ENCODE results near the gene FAM199X. TPM values are rescaled to one million over a fixed set of nuclear protein-coding genes. Genes with fewer than 3 reads are reported as not detected.
A peak's percentile ranks its signal among the peaks of the same experiment; 100 is the strongest.

Gene FAM199X
- total RNA-seq, result 10 to 100 TPM in 1 of 2 donors, 1 to 10 TPM in 1; 9.0 to 10.3 TPM

GRCh38 chrX:104165894-104166734 is at the start of gene FAM199X:
Gene FAM199X, plus strand, starts transcription at chrX:104166453. Its CDS starts 333 bp downstream, at chrX:104166786.
- Mint-ChIP-seq H3K4me1 (ENCODE audit: low read depth in 2 of 2) (peaks cover 28 to 38% of the 10 kb centered on the region in 2 donors), H3K36me3 (peaks cover 4% of the 10 kb centered on the region), H3K27ac (peak within 1 kb of the TSS; percentile 69 to 84), H3K9me3 (no peaks in the 10 kb centered on the region), H3K27me3 (peaks cover 0 to 7% of the 10 kb centered on the region in 2 donors), H3K4me3 (peak within 1 kb of the TSS; percentile 92)
- ATAC-seq, result peak; percentile 98
- DNase-seq (ENCODE audit: low spot score), result peak; percentile 93

GRCh38 chrX:104117759-104118158 is 48.5 kb upstream of the FAM199X start:
- H3K4me1 Mint-ChIP-seq (ENCODE audit: low read depth in 2 of 2), result peaks cover 23 to 32% of the 10 kb centered on the region in 2 donors
- peaks cover 0 to 5% of the 10 kb centered on the region in 2 donors for H3K27me3 Mint-ChIP-seq
- peak overlapping the region; percentile 72 to 84 for H3K27ac Mint-ChIP-seq
- ATAC-seq (peak; percentile 60 to 66), DNase-seq (ENCODE audit: low spot score) (no peak)
- H3K36me3 Mint-ChIP-seq, result no peaks in the 10 kb centered on the region
- H3K4me3 Mint-ChIP-seq, result peak overlapping the region; percentile 71
- H3K9me3 Mint-ChIP-seq, result no peaks in the 10 kb centered on the region

GRCh38 chrX:104118765-104119164 is 47.5 kb upstream of the FAM199X start:
- Mint-ChIP-seq H3K9me3 (no peaks in the 10 kb centered on the region), H3K4me3 (no peak overlapping the region), H3K36me3 (no peaks in the 10 kb centered on the region), H3K4me1 (ENCODE audit: low read depth in 2 of 2) (peaks cover 25 to 36% of the 10 kb centered on the region in 2 donors), H3K27ac (peak overlapping the region; percentile 19 to 72), H3K27me3 (peaks cover 0 to 5% of the 10 kb centered on the region in 2 donors)
- no peak for ATAC-seq
- no peak for DNase-seq (ENCODE audit: low spot score)

DNA sequence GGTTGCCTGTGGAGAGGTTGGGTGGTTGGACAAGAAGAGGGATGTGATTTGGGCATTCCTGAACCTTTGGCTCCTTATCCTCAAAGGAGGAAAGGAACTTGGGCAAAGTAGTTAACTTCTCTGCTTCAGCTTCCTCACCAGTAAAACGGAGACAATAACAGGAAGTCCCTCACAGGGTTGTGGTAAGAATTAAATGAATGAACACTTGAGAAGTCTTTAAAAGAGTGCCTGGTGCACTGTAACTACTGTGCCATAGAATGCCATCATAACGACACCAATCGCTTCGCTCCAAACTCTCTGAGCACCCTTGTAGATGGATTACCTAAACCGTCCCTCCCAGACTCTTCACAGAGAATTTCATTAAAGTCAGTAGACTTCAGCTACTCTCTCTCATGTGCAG is 43.4 kb upstream of the FAM199X start:
- peak overlapping the region; percentile 40 to 65 for H3K27ac Mint-ChIP-seq
- H3K4me3 Mint-ChIP-seq, result peak overlapping the region; percentile 34
- peak; percentile 72 to 86 for ATAC-seq
- DNase-seq (ENCODE audit: low spot score), result no peak
- peaks cover 21 to 23% of the 10 kb centered on the region in 2 donors for H3K4me1 Mint-ChIP-seq (ENCODE audit: low read depth in 2 of 2)
- H3K9me3 Mint-ChIP-seq, result no peaks in the 10 kb centered on the region
- peaks cover 0 to 2% of the 10 kb centered on the region in 2 donors for H3K27me3 Mint-ChIP-seq
- no peaks in the 10 kb centered on the region for H3K36me3 Mint-ChIP-seq

GRCh38 chrX:104126856-104127255 is 39.4 kb upstream of the FAM199X start:
- ATAC-seq (no peak), DNase-seq (ENCODE audit: low spot score) (no peak)
- H3K4me1 Mint-ChIP-seq (ENCODE audit: low read depth in 2 of 2), result peaks cover 11 to 12% of the 10 kb centered on the region in 2 donors
- H3K36me3 Mint-ChIP-seq, result peaks cover 6% of the 10 kb centered on the region
- H3K4me3 Mint-ChIP-seq, result no peak overlapping the region
- no peak overlapping the region for H3K27ac Mint-ChIP-seq
- H3K9me3 Mint-ChIP-seq, result no peaks in the 10 kb centered on the region
- H3K27me3 Mint-ChIP-seq, result peaks cover 0 to 6% of the 10 kb centered on the region in 2 donors

DNA sequence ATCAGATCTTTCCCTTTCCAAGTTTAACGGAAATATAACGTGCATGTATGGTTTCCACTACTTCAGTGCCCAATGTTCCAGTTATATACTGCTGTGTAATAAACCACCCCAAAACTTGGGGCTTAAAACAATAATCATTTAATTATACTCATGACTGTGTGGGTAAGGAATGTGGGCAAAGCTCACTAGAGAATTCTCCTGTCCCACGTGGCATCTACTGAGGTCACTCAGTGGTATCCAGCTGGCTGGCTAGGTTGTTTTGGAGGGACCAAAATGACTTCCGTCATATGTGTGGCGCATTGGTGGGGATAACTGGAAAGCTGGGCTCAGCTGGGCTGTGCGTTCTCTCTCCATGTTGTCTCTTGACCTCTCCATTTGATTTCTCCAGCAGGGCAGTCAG is 35.4 kb upstream of the FAM199X start:
- DNase-seq (ENCODE audit: low spot score) (no peak), ATAC-seq (no peak)
- no peaks in the 10 kb centered on the region for H3K9me3 Mint-ChIP-seq
- peaks cover 6% of the 10 kb centered on the region for H3K36me3 Mint-ChIP-seq
- peaks cover 20 to 27% of the 10 kb centered on the region in 2 donors for H3K4me1 Mint-ChIP-seq (ENCODE audit: low read depth in 2 of 2)
- H3K27ac Mint-ChIP-seq, result no peak overlapping the region
- H3K27me3 Mint-ChIP-seq, result peaks cover 0 to 13% of the 10 kb centered on the region in 2 donors
- no peak overlapping the region for H3K4me3 Mint-ChIP-seq

DNA sequence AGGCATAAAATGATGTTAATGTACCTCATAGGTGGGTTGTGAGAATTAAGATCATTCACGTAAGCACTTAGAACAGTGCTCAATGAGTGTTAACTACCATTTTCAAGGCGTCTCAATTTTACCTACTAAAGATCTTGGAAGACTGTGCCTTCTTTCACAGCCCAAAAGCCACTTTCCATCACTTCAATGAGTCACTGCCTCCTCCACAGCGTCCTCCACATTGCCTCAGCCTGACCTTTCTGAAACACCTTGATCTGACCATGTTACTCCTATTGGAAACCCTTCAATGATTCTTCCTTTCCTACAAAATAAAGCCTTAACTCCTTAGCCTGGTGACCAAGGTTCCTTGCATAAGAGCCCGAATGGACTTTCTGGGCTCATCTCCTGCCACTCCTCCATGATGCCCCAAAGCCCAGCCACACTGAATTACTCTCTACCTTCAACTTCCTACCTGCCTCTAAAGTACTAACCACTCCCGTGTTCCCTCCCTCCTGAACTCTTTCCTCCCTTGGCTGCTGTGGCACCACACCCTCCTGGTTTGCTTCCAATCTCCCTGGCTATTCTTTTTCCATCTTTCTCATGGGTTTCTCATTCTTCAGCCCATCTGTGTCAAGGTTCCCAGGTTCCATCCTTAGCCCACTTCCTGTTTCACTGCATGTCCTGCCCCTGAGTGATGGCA is 31.5 kb upstream of the FAM199X start:
- no peak for ATAC-seq

GRCh38 chrX:104135677-104136076 is 30.6 kb upstream of the FAM199X start:
- Mint-ChIP-seq H3K27me3 (peaks cover 0 to 10% of the 10 kb centered on the region in 2 donors), H3K36me3 (peaks cover 2% of the 10 kb centered on the region), H3K4me3 (peak overlapping the region; percentile 71), H3K9me3 (no peaks in the 10 kb centered on the region), H3K27ac (peak overlapping the region in 1 of 2 donors; percentile 22), H3K4me1 (ENCODE audit: low read depth in 2 of 2) (peaks cover 26 to 31% of the 10 kb centered on the region in 2 donors)
- DNase-seq (ENCODE audit: low spot score) (no peak), ATAC-seq (no peak)

More for the DNA sequence above, 31.5 kb upstream of the FAM199X start:
- Mint-ChIP-seq H3K4me1 (ENCODE audit: low read depth in 2 of 2) (peaks cover 26 to 31% of the 10 kb centered on the region in 2 donors), H3K9me3 (no peaks in the 10 kb centered on the region), H3K27me3 (peaks cover 0 to 13% of the 10 kb centered on the region in 2 donors), H3K36me3 (peaks cover 6% of the 10 kb centered on the region), H3K27ac (peak overlapping the region; percentile 22 to 60), H3K4me3 (peak overlapping the region; percentile 71)
- no peak for DNase-seq (ENCODE audit: low spot score)

DNA sequence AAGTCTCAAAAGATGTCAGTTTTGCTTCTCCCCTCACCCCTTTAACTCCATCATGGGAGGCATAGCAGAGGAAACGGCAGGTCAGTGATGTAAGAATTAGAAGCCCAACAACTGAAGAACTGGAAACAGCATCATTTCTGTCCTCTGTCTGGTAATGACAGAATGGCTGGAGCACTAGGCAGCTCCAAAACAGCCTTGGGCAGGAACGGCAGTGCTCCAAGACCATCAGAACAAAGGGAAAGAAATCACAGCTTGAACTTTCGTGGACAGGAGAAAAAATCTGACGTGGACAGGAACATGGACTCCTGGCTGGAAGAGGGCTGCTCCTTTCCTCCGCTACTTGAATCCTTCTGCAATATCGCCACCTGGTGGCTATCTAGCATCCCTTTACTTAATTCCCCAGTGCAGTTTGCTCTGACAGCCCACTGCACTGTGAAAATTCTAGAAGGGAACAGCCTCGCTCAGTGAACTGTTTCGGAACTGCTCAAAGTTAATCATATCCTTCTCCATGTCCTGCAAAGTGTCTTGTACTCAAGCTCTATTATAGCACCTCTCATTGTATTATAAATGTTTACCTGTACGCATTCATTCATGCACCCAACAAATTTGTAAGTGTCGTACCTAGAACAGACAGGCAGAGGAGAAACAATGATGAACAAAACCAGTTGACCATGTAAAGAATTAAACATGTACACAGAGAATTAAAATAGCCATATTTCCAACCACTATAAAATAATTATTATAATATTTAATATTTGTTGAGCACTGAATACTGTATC is 29.8 kb upstream of the FAM199X start:
- peaks cover 0 to 9% of the 10 kb centered on the region in 2 donors for H3K27me3 Mint-ChIP-seq
- H3K4me3 Mint-ChIP-seq, result no peak overlapping the region
- no peaks in the 10 kb centered on the region for H3K9me3 Mint-ChIP-seq
- DNase-seq (ENCODE audit: low spot score), result peak; percentile 74
- no peaks in the 10 kb centered on the region for H3K36me3 Mint-ChIP-seq
- no peak overlapping the region for H3K27ac Mint-ChIP-seq
- peak in 1 of 2 donors; percentile 77 for ATAC-seq
- H3K4me1 Mint-ChIP-seq (ENCODE audit: low read depth in 2 of 2), result peaks cover 26 to 31% of the 10 kb centered on the region in 2 donors

DNA sequence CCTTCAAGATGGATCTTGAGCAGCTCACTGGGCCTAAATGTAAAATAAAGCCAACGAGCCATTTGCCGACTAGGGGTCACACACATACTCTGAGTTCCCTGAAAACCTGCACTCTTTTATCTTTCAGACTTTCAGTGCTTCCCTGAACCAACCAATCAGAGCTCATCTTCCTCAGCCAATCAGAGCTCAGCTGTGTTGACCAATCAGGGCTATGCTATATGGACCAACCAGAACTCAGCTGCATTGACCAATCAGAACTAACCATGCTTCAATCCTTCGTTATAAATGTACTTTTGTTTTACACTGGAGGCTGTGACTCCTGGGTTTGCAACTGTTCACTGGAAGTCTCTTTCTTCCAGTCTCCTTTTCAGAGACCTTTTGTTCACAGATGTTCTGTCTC is 28.8 kb upstream of the FAM199X start:
- Mint-ChIP-seq H3K9me3 (no peaks in the 10 kb centered on the region), H3K4me1 (ENCODE audit: low read depth in 2 of 2) (peaks cover 30 to 32% of the 10 kb centered on the region in 2 donors), H3K36me3 (no peaks in the 10 kb centered on the region), H3K4me3 (no peak overlapping the region), H3K27ac (no peak overlapping the region), H3K27me3 (peaks cover 0 to 7% of the 10 kb centered on the region in 2 donors)
- DNase-seq (ENCODE audit: low spot score), result no peak
- ATAC-seq, result peak in 1 of 2 donors; percentile 46

- no peaks in the 10 kb centered on the region for H3K36me3 Mint-ChIP-seq
Measured at GRCh38 chrX:104141087-104141760, 25.0 kb upstream of the FAM199X start.

DNA sequence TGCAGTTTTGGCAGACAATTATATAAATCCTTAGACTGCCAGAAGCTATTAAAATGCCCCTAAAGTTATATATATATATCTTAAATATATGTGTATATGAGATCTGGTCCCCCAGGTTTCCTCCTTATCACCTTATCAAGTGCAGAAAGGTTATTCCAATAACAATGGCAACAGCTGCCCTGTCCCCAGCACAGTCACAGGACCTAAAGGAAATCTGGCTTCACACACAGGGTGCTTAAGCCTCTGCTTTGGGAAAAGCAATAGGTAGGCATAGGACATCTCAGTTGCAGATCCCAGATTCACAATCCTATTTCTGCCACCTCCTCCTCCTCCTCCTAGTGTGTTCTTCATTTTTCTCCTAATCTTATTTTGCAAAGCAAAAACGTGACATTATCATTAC is 15.2 kb upstream of the FAM199X start:
- peaks cover 0 to 2% of the 10 kb centered on the region in 2 donors for H3K27me3 Mint-ChIP-seq
- H3K4me1 Mint-ChIP-seq (ENCODE audit: low read depth in 2 of 2), result peaks cover 3 to 5% of the 10 kb centered on the region in 2 donors
- DNase-seq (ENCODE audit: low spot score) (no peak), ATAC-seq (no peak)
- no peaks in the 10 kb centered on the region for H3K36me3 Mint-ChIP-seq
- H3K27ac Mint-ChIP-seq, result no peak overlapping the region
- H3K9me3 Mint-ChIP-seq, result no peaks in the 10 kb centered on the region
- no peak overlapping the region for H3K4me3 Mint-ChIP-seq

More at GRCh38 chrX:104141087-104141760, 25.0 kb upstream of the FAM199X start:
- ATAC-seq, result no peak
- Mint-ChIP-seq H3K4me3 (no peak overlapping the region), H3K9me3 (no peaks in the 10 kb centered on the region), H3K27me3 (peaks cover 0 to 7% of the 10 kb centered on the region in 2 donors), H3K27ac (no peak overlapping the region), H3K4me1 (ENCODE audit: low read depth in 2 of 2) (peaks cover 17 to 24% of the 10 kb centered on the region in 2 donors)
- DNase-seq (ENCODE audit: low spot score), result no peak
